Neuron (in vitro differentiated cells): ENCODE data around the gene CLPSL2.

ENCODE experiments used
- H2AFZ ChIP-seq: one replicate; pipeline ENCODE4 v1.6.1; 2013; ENCODE audit warnings: low read depth, mild to moderate bottlenecking, inconsistent platforms, low read length, moderate library complexity
- H3K27me3 ChIP-seq: one replicate; pipeline ENCODE4 v1.6.1; 2013; ENCODE audit warnings: low read length; ENCODE audit not compliant: insufficient read depth
- H3K36me3 ChIP-seq: one replicate; pipeline ENCODE4 v1.6.1; 2013; ENCODE audit warnings: low read length; ENCODE audit not compliant: insufficient read depth
- H3K4me1 ChIP-seq: one replicate; pipeline ENCODE4 v1.6.1; 2013; ENCODE audit warnings: low read length; ENCODE audit not compliant: insufficient read depth
- H3K4me3 ChIP-seq: 2 replicates; pipeline ENCODE4 v1.5.1; 2013; ENCODE audit warnings: mild to moderate bottlenecking, low read length, moderate library complexity
- H3K9me3 ChIP-seq: one replicate; pipeline ENCODE4 v1.6.1; 2013; ENCODE audit warnings: low read length

CLPSL2 gene

DNA sequence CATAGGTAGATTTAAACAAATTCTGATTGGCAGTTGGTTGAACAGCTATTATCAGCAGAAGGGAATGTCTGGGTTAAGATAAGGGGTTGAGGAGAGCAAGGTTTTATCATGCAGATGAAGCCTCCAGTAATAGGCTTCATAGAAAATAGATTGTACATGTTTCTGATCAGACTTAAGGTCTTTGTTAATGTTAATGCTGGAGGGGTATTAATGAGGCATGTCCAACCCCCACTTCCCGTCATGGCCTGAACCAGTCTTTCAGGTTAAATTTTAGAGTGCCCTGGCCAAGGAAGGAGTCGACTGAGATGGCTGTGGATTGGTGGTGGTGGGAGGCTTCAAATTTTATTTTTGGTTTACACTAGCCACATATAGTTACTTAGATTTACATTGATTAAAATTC lies 7.8 kb downstream of the CLPSL2 start:
- peaks cover 10% of the 10 kb centered on the region for H3K27me3 ChIP-seq
- H3K36me3 ChIP-seq: no peaks in the 10 kb centered on the region

DNA sequence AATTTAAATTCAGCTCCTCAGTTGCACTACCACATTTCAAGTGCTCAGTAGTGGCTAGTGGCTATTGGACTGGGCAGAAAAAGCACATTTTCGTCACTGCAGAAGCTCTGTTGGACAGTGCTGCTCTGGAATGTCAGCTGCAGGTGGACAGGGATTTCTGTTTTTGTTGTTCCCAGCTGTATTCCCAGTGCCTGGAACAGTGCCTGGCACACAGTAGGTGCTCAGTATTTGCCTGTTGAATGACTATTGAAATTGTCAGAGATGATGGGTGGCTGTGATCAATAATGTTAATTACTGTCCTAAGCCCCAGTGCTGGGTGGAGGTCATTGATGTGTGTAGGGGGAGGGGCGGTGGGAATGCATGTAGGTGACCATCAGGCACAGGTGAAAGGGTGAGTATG lies 9.9 kb downstream of the CLPSL2 start:
- Histone ChIP-seq H3K27me3 (peaks cover 7% of the 10 kb centered on the region), H3K9me3 (no peaks in the 10 kb centered on the region)

More for the DNA sequence above, 7.8 kb downstream of the CLPSL2 start:
- H3K4me1 ChIP-seq: no peaks in the 10 kb centered on the region
- no peak overlapping the region for H3K4me3 ChIP-seq
- no peak overlapping the region for H2AFZ ChIP-seq
- H3K9me3 ChIP-seq: no peaks in the 10 kb centered on the region

DNA sequence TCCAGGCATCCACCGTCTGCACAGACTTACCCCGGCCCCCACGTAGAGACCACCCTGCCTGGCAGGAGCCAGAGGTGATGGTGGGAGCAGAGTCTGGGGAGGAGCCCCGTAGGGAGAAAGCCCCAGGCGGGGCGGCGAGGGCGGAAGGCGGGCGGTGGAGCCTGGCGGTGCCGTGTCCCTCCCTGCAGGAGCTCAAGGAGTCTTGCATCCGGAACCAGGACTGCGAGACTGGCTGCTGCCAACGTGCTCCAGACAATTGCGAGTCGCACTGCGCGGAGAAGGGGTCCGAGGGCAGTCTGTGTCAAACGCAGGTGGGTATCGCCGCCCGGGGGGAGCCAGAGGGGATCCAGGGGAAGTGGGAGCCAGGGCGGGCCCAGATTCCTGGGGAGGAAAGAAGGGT lies 10.4 kb downstream of the CLPSL2 start:
- peaks cover 7% of the 10 kb centered on the region for H3K27me3 ChIP-seq
- no peak overlapping the region for H3K4me3 ChIP-seq
- H3K4me1 ChIP-seq: no peaks in the 10 kb centered on the region
- H3K9me3 ChIP-seq: no peaks in the 10 kb centered on the region
- no peaks in the 10 kb centered on the region for H3K36me3 ChIP-seq
- no peak overlapping the region for H2AFZ ChIP-seq

More for the DNA sequence above, 9.9 kb downstream of the CLPSL2 start:
- Histone ChIP-seq H3K4me3 (no peak overlapping the region), H3K36me3 (no peaks in the 10 kb centered on the region), H2AFZ (no peak overlapping the region), H3K4me1 (no peaks in the 10 kb centered on the region)

DNA sequence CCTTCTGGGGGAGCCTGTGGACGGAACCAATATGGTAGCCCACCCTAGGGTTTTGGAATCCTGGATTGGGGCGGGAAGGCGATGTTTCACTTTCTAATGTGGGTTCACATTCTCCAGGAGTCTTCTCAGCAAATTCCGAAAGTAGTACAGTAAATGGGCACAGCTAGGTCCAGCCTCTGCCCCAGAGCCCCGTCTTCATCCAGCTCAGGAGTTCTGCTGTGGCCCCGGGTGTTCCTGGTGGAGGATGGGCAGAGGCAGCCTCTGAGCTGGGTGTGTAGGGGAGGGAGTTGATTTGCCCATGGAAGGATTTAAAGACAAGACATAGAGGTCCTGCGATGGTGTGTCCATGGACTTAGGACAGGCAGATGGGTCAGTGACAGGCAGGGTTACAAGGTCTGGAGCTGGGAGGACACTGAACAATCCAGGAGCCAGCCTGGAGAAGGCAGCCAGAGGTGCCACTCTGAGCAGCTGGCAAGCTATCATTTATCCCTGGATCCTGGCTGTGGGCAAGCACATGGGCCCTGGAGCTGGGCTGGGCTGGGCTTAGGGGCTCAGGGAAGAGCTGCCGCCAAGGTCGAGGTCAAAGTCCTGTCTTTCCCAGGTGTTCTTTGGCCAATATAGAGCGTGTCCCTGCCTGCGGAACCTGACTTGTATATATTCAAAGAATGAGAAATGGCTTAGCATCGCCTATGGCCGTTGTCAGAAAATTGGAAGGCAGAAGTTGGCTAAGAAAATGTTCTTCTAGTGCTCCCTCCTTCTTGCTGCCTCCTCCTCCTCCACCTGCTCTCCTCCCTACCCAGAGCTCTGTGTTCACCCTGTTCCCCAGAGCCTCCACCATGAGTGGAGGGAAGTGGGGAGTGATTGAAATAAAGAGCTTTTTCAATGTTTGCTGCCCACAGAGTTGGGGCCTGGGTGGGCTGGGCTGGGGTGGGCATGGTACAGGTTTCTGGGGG lies 11.1 kb downstream of the CLPSL2 start:
- Histone ChIP-seq H3K9me3 (no peaks in the 10 kb centered on the region), H3K4me3 (no peak overlapping the region), H3K4me1 (no peaks in the 10 kb centered on the region), H2AFZ (no peak overlapping the region), H3K27me3 (peaks cover 7% of the 10 kb centered on the region), H3K36me3 (no peaks in the 10 kb centered on the region)

DNA sequence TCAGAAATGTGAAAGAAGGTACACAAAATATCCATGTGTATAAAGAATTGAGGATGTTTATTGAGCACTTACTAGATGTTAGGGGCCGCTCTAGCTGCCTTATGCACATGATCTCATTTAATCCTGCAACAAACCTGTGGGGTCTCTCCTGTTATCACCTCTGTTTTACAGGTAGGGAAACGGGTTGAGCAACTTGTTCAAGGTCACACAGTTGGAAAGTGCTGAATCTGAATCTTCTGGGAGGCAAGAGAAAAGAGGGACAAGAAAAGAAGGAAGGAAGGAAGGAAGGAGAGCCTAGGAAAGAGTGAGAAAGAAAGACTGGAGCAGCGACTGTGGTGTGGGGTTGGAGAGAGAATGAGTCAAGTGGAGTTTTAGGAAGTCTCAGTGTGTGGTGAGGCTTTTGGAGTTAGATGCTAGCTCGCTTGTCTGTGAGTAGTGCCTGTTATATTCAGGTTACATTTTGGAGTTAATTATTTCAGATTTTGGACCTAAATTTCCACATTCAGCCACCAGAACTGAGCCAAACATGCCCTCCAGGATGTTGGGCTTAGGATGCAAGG lies 12.1 kb downstream of the CLPSL2 start:
- no peaks in the 10 kb centered on the region for H3K9me3 ChIP-seq
- no peaks in the 10 kb centered on the region for H3K4me1 ChIP-seq
- H2AFZ ChIP-seq: no peak overlapping the region
- H3K36me3 ChIP-seq: no peaks in the 10 kb centered on the region
- H3K4me3 ChIP-seq: no peak overlapping the region
- peaks cover 7% of the 10 kb centered on the region for H3K27me3 ChIP-seq

DNA sequence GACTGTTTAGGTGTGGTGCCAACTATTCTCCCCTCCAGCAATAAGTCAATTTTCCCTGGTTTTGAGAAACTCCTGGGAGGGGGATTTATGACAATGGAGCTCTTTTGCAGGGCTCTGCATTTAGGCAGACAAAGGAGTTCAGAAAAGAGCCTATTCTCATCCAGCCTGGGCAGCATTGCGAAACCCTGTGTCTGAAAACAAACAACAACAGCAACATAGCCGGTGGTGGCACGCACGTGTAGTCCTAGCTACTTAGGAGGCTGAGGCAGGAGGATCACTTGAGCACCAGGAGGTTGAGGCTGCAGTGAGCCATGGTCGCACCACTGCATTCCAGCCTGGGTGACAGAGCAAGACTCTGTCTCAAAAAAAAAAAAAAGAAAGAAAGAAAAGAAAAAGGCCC lies 14.3 kb downstream of the CLPSL2 start:
- H3K4me3 ChIP-seq: no peak overlapping the region
- H3K4me1 ChIP-seq: no peaks in the 10 kb centered on the region
- no peak overlapping the region for H2AFZ ChIP-seq
- no peaks in the 10 kb centered on the region for H3K36me3 ChIP-seq
- peaks cover 7% of the 10 kb centered on the region for H3K27me3 ChIP-seq
- no peaks in the 10 kb centered on the region for H3K9me3 ChIP-seq

DNA sequence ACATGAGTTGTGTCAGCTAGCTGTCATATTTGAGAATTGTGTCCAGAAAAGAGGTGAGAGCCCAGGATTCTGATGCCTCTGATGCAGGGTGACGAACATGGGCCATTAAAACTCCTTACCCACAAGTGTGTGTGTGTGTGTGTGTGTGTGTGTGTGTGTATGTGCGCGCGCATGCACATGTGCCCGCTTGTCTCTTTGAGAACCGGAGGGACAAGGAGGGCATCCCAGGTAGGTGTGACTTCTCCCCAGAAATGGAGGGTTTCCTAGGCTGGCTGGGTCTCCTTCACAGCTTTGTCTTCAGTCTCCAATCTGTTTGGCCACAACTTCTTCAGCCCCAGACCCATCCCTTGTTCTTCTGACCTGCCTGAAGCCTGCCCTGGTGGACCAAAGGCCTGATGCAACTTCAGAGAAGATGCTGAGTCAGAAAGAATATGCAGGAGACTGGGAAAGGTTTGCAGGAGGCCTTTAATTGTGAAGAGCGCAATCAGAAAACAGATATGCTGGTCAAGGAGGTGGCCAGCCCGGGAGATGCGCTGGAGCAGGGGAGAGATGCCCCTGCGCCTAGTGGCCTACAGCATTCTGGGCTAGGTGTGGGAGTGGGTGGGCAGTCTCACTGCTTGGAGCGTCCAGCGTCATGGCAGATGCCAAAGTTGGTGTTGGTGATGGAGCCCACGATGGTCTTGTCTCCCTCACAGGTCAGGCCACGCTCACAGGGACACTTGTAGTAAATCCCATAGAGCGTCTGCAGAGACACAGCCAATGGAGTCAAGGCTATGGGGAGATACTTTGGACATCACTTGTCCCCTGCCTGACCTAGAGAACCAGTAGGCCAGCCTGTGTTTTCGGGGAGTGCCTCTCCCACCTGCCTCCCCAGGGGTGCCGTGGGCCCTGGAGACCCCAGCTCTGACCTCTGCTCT lies 18.4 kb downstream of the CLPSL2 start:
- H3K4me1 ChIP-seq: no peaks in the 10 kb centered on the region
- H3K36me3 ChIP-seq: no peaks in the 10 kb centered on the region
- H3K27me3 ChIP-seq: peaks cover 6% of the 10 kb centered on the region
- no peak overlapping the region for H3K4me3 ChIP-seq
- no peaks in the 10 kb centered on the region for H3K9me3 ChIP-seq
- H2AFZ ChIP-seq: no peak overlapping the region

DNA sequence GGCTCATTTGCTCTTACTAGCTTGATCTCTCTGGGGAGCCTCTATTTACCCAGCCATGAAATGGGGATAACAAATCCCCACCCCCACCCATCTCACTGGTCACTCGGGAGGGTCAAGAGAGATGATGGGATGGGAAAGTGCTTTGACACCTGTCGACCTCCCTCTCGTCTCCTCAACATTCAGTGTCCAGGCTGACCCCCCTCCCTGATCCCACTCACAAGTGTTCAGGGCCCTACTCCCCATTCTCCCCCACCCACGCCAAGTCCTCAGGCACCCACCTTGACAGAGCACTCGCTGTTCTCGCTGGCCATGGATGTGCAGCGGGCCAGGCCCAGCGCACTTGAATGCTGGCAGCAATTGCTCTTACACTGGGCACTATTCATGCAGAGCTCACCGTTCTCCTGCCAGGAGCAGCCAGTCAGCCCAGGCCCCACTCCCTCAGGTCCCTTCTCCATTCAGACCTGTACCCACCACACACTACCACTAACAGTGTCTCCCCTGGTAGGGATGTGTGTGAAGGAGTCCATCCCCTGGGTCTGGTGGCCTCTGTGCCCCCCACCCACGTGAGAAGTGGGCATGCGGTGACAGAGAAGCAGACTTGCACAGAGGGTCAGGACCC lies 19.2 kb downstream of the CLPSL2 start:
- Histone ChIP-seq H3K4me3 (no peak overlapping the region), H3K9me3 (no peaks in the 10 kb centered on the region), H3K4me1 (no peaks in the 10 kb centered on the region), H3K27me3 (peaks cover 6% of the 10 kb centered on the region), H2AFZ (no peak overlapping the region), H3K36me3 (no peaks in the 10 kb centered on the region)

DNA sequence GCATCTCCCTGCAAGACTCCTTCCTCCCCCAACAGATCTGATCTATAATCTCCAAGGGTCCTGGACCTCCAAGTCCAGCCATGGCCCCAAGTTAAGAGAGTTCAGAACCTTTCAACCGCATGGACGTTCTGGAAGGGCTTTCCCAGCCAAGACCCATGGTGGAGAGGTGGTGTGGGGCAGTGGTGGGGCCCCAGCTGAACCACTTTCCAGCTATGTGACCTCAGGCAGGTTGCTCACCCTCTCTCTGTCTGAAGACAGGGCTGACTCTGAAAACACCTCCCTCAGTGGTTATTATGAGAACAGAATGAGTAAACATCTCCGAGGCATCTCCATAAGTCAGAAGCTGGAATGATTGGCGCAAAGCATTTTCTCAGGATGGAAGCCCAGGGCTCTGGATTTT lies 19.8 kb downstream of the CLPSL2 start:
- no peak overlapping the region for H2AFZ ChIP-seq
- H3K36me3 ChIP-seq: no peaks in the 10 kb centered on the region

DNA sequence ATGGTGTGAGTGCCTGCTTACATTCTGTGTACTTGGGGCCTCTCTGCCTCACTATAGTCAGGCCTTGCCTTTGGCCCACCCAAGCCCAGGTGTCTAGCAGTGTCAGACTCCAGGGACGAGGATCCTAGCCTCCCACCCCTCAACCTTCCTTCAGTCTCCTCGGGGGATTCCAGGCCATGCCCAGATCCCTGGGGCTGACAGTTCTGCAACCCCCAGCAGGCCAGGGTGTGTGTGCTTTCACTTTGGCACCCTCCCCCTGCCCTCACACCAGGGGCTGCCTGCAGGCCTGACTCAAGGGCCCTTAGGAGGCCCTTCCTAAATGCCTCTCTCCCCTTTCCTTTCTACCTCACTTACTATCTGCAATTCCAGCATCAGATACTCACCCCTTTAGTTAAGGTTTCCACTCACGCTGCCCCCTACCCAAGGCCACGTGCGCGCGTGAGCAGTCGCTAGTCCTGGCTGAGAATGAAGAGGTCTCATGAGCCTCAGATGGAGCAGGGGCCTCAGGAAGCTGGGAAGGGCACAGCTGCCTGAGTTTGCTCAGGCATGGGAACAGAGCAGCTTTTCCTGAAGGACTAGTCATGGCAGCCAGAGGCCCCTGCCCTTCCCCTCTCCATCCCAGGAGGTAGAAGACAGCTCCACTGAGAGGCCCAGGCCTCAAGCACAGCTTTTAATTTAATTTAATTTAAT lies 21.6 kb downstream of the CLPSL2 start:
- no peaks in the 10 kb centered on the region for H3K4me1 ChIP-seq
- H3K27me3 ChIP-seq: peaks cover 6% of the 10 kb centered on the region
- no peaks in the 10 kb centered on the region for H3K36me3 ChIP-seq
- H3K4me3 ChIP-seq: no peak overlapping the region
- no peak overlapping the region for H2AFZ ChIP-seq
- H3K9me3 ChIP-seq: no peaks in the 10 kb centered on the region

More for the DNA sequence above, 19.8 kb downstream of the CLPSL2 start:
- Histone ChIP-seq H3K4me3 (no peak overlapping the region), H3K9me3 (no peaks in the 10 kb centered on the region), H3K4me1 (no peaks in the 10 kb centered on the region), H3K27me3 (peaks cover 6% of the 10 kb centered on the region)

DNA sequence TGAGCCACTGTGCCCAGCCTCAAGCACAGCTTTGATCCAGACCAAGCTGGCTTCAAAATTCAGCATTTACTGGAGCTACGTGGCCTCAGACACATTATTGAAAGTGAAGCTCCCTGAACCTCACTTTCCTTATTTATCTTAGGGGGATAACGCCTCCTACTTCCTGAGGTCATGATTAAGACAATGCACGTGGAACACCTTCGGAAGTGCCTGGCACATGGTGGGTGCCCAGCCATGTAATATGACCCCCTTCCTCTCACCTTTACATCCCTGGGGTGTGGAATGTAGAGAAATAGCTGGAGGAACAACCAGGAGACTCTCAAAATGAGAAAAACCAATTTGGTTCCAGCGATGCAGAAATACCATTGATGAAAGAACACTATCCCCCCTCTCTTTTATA lies 22.3 kb downstream of the CLPSL2 start:
- Histone ChIP-seq H3K9me3 (no peaks in the 10 kb centered on the region), H2AFZ (no peak overlapping the region), H3K4me3 (no peak overlapping the region), H3K36me3 (no peaks in the 10 kb centered on the region), H3K4me1 (no peaks in the 10 kb centered on the region), H3K27me3 (peaks cover 6% of the 10 kb centered on the region)

DNA sequence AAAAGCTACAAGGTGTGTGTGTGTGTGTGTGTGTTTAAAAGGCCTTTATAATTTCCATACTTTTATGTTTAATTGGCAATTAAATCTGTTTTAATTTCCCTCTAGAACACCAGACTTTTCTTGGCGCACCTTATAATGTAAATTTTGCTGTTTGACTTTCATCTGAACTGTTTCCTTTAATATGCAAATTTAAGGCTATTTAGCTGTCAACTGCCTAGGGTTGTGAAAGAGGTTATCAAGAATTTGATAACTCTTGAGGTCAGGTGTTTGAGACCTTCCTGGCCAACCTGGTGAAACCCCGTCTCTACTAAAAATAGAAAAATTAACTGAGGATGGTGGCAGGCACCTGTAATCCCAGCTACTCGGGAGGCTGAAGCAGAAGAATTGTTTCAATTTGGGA lies 24.8 kb downstream of the CLPSL2 start:
- peaks cover 6% of the 10 kb centered on the region for H3K27me3 ChIP-seq
- no peaks in the 10 kb centered on the region for H3K36me3 ChIP-seq
- H3K4me1 ChIP-seq: peaks cover 2% of the 10 kb centered on the region
- H3K4me3 ChIP-seq: no peak overlapping the region
- H3K9me3 ChIP-seq: no peaks in the 10 kb centered on the region
- H2AFZ ChIP-seq: no peak overlapping the region
